NCI-H524 (cell line): ENCODE results near the gene VPS33B.
A peak's percentile ranks its signal among the peaks of the same experiment; 100 is the strongest.

Experiments used
- DNase-seq, 2 experiments: peaks; one replicate each; lab custom pipeline; 2025; lab: John Stamatoyannopoulos, UW

Gene VPS33B

GRCh38 chr15:90982135-90982534 lies 40.3 kb downstream of the VPS33B start:
- DNase-seq, result no peak

- DNase-seq, result no peak
Measured at GRCh38 chr15:90981681-90982080, 40.7 kb downstream of the VPS33B start.

- no peak for DNase-seq
Measured at GRCh38 chr15:90979582-90979981, 42.8 kb downstream of the VPS33B start.

- DNase-seq, result no peak
Measured at GRCh38 chr15:90974216-90974615, 48.2 kb downstream of the VPS33B start.

- DNase-seq, result no peak
Measured at GRCh38 chr15:90972133-90972532, 50.3 kb downstream of the VPS33B start.

- DNase-seq, result no peak
Measured at GRCh38 chr15:90970274-90970673, 52.1 kb downstream of the VPS33B start.

GRCh38 chr15:90968434-90968833 lies 54.0 kb downstream of the VPS33B start:
- no peak for DNase-seq

- DNase-seq, result no peak
Measured at GRCh38 chr15:90967206-90967605, 55.2 kb downstream of the VPS33B start.

GRCh38 chr15:90966262-90966661 lies 56.1 kb downstream of the VPS33B start:
- no peak for DNase-seq

GRCh38 chr15:90962021-90962420 lies 60.4 kb downstream of the VPS33B start:
- DNase-seq, result no peak

GRCh38 chr15:90960298-90961091 lies 61.9 kb downstream of the VPS33B start:
- DNase-seq, result no peak

- no peak for DNase-seq
Measured at GRCh38 chr15:90959894-90960293, 62.5 kb downstream of the VPS33B start.

GRCh38 chr15:90959028-90959595 lies 63.3 kb downstream of the VPS33B start:
- DNase-seq, result no peak

GRCh38 chr15:90957791-90958190 lies 64.6 kb downstream of the VPS33B start:
- no peak for DNase-seq

- no peak for DNase-seq
Measured at GRCh38 chr15:90957031-90957790, 65.2 kb downstream of the VPS33B start.

GRCh38 chr15:90956274-90957030 lies 65.9 kb downstream of the VPS33B start:
- peak; percentile 47 to 81 for DNase-seq

GRCh38 chr15:90955624-90956273 lies 66.6 kb downstream of the VPS33B start:
- DNase-seq, result no peak

GRCh38 chr15:90954712-90955623 lies 67.4 kb downstream of the VPS33B start, which contains the start of gene RCCD1:
RCCD1 (plus strand) TSS chr15:90954884; CDS start chr15:90956735, 1,851 bp downstream.
- peak; percentile 96 to 97 for DNase-seq

GRCh38 chr15:90953947-90954711 lies 68.3 kb downstream of the VPS33B start:
- DNase-seq, result no peak
